Neural progenitor cell (in vitro differentiated cells): ENCODE data around the gene ITGAX. TPM values are rescaled to one million over a fixed set of nuclear protein-coding genes. Genes with fewer than 3 reads are reported as not detected.

Source experiments
- DNase-seq: peaks from one replicate; pipeline ENCODE4 v3.0.0-alpha.2; 2016; ENCODE audit warnings: low spot score
- H2AFZ ChIP-seq: fragments of 200-600 bp; sonication (generic); replicated peaks from 2 replicates; pipeline ENCODE4 v1.6.1; 2016; ENCODE audit warnings: antibody characterized with exemption
- H3F3A ChIP-seq: fragments of 200-600 bp; sonication (generic); 2 replicates; pipeline ENCODE4 v1.6.1; 2016; ENCODE audit warnings: antibody characterized with exemption, low read depth
- H3K27ac ChIP-seq: fragments of 200-600 bp; sonication (generic); 2 replicates; pipeline ENCODE4 v1.5.1; 2016; ENCODE audit warnings: mild to moderate bottlenecking
- H3K27me3 ChIP-seq: fragments of 200-600 bp; sonication (generic); 2 replicates; pipeline ENCODE4 v1.6.1; 2016; ENCODE audit warnings: mild to moderate bottlenecking, moderate library complexity
- H3K36me3 ChIP-seq: fragments of 200-600 bp; sonication (generic); 2 replicates; pipeline ENCODE4 v1.5.1; 2016
- H3K4me1 ChIP-seq: fragments of 200-600 bp; sonication (generic); 2 replicates; pipeline ENCODE4 v1.6.1; 2016; ENCODE audit warnings: mixed run types
- H3K4me2 ChIP-seq: fragments of 200-600 bp; sonication (generic); 2 replicates; pipeline ENCODE4 v1.6.1; 2016
- H3K4me3 ChIP-seq: fragments of 200-600 bp; sonication (generic); 2 replicates; pipeline ENCODE4 v1.5.1; 2016
- H3K79me2 ChIP-seq: fragments of 200-600 bp; sonication (generic); 2 replicates; pipeline ENCODE4 v1.6.1; 2016; ENCODE audit warnings: low read depth
- H3K9ac ChIP-seq: fragments of 200-600 bp; sonication (generic); 2 replicates; pipeline ENCODE4 v1.6.1; 2016
- H3K9me3 ChIP-seq: fragments of 200-600 bp; sonication (generic); 2 replicates; pipeline ENCODE4 v1.5.1; 2016; ENCODE audit warnings: low read depth
- H4K20me1 ChIP-seq: fragments of 200-600 bp; sonication (generic); 2 replicates; pipeline ENCODE4 v1.6.1; 2016; ENCODE audit warnings: low read depth
- H3K27ac Mint-ChIP-seq: 3 replicates; pipeline ENCODE4 v1.8.0; 2021; ENCODE audit warnings: mixed read lengths
- H3K27me3 Mint-ChIP-seq: 2 replicates; pipeline ENCODE4 v1.8.0; 2022; ENCODE audit warnings: low read depth, mild to moderate bottlenecking, inconsistent platforms, moderate library complexity, mixed read lengths; ENCODE audit not compliant: insufficient read depth
- H3K36me3 Mint-ChIP-seq: 3 replicates; pipeline ENCODE4 v1.8.0; 2021; ENCODE audit warnings: mixed read lengths
- H3K4me1 Mint-ChIP-seq: 3 replicates; pipeline ENCODE4 v1.8.0; 2021; ENCODE audit warnings: mixed read lengths
- H3K4me3 Mint-ChIP-seq: 3 replicates; pipeline ENCODE4 v1.8.0; 2021; ENCODE audit warnings: mild to moderate bottlenecking, moderate library complexity, mixed read lengths
- H3K9me3 Mint-ChIP-seq: 3 replicates; pipeline ENCODE4 v1.8.0; 2020; ENCODE audit warnings: mixed read lengths
- CTCF ChIP-seq: fragments of 200-600 bp; sonication (generic); IDR thresholded peaks from 2 replicates; pipeline ENCODE4 v1.5.1; 2017; ENCODE audit warnings: antibody characterized with exemption, mild to moderate bottlenecking
- EZH2 ChIP-seq: fragments of 200-600 bp; sonication (generic); IDR thresholded peaks from 2 replicates; pipeline ENCODE4 v1.6.1; 2017; ENCODE audit warnings: antibody characterized with exemption, mild to moderate bottlenecking, moderate library complexity
- EZH2phosphoT487 ChIP-seq: fragments of 200-600 bp; sonication (generic); IDR thresholded peaks from 2 replicates; pipeline ENCODE4 v1.6.1; 2017; ENCODE audit warnings: antibody characterized with exemption
- total RNA-seq: library from RNA; depleted of rRNA; stranded (reverse); fragments of >200 nt; gene quantifications from 2 replicates; pipeline ENCODE4 v1.2.3, GENCODE V29; 2015; ENCODE audit warnings: low replicate concordance

The ITGAX gene
- total RNA-seq, 1 donor from 2014 or later, result not detected

DNA sequence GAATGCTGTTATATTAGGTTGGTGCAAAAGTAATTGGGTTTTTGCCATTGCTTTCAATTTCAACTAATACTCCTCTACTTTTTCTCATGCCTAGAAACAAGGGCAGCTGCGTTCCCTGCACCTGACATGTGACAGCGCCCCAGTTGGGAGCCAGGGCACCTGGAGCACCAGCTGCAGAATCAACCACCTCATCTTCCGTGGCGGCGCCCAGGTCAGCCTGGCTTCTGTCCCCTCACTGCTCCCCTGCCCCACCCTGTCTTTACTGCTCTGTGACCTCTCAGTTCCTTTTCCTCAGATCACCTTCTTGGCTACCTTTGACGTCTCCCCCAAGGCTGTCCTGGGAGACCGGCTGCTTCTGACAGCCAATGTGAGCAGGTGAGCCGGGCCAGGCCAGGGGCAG, 21.7 kb downstream of the ITGAX start:
- no peaks in the 10 kb centered on the region for H3K36me3 Mint-ChIP-seq
- peaks cover 16% of the 10 kb centered on the region for H3K27me3 Mint-ChIP-seq
- Histone ChIP-seq H3K4me1 (no peaks in the 10 kb centered on the region), H3K36me3 (no peaks in the 10 kb centered on the region), H2AFZ (no peak overlapping the region), H3F3A (no peaks in the 10 kb centered on the region), H3K9me3 (no peaks in the 10 kb centered on the region), H3K9ac (no peak overlapping the region), H3K27me3 (no peaks in the 10 kb centered on the region), H4K20me1 (no peaks in the 10 kb centered on the region), H3K27ac (no peak overlapping the region), H3K79me2 (no peaks in the 10 kb centered on the region), H3K4me3 (no peak overlapping the region), H3K4me2 (no peak overlapping the region)
- no peaks in the 10 kb centered on the region for H3K9me3 Mint-ChIP-seq
- H3K4me1 Mint-ChIP-seq, result peaks cover 3% of the 10 kb centered on the region
- no peak for DNase-seq
- H3K27ac Mint-ChIP-seq, result no peak overlapping the region
- TF ChIP-seq CTCF, result no peak
- TF ChIP-seq EZH2phosphoT487, result no peak
- TF ChIP-seq EZH2, result no peak
- H3K4me3 Mint-ChIP-seq, result no peak overlapping the region

GRCh38 chr16:31377210-31377903, 22.4 kb downstream of the ITGAX start:
- Histone ChIP-seq H3K36me3 (no peaks in the 10 kb centered on the region), H3K9me3 (no peaks in the 10 kb centered on the region), H3F3A (no peaks in the 10 kb centered on the region), H2AFZ (no peak overlapping the region), H3K9ac (no peak overlapping the region), H4K20me1 (no peaks in the 10 kb centered on the region), H3K4me3 (no peak overlapping the region), H3K27ac (no peak overlapping the region), H3K27me3 (no peaks in the 10 kb centered on the region), H3K4me1 (no peaks in the 10 kb centered on the region), H3K79me2 (no peaks in the 10 kb centered on the region), H3K4me2 (no peak overlapping the region)
- no peak overlapping the region for H3K4me3 Mint-ChIP-seq
- H3K27ac Mint-ChIP-seq, result no peak overlapping the region
- peaks cover 2% of the 10 kb centered on the region for H3K4me1 Mint-ChIP-seq
- H3K27me3 Mint-ChIP-seq, result peaks cover 19% of the 10 kb centered on the region
- DNase-seq, result no peak
- no peaks in the 10 kb centered on the region for H3K9me3 Mint-ChIP-seq
- no peaks in the 10 kb centered on the region for H3K36me3 Mint-ChIP-seq
- TF ChIP-seq EZH2phosphoT487 (no peak), CTCF (no peak), EZH2 (no peak)

GRCh38 chr16:31380201-31380600, 25.2 kb downstream of the ITGAX start:
- H3K27ac ChIP-seq, result no peak overlapping the region
- H3K9me3 ChIP-seq, result no peaks in the 10 kb centered on the region
- no peak overlapping the region for H2AFZ ChIP-seq
- Mint-ChIP-seq H3K36me3 (no peaks in the 10 kb centered on the region), H3K4me3 (no peak overlapping the region), H3K27ac (no peak overlapping the region), H3K4me1 (peaks cover 4% of the 10 kb centered on the region), H3K27me3 (peaks cover 24% of the 10 kb centered on the region), H3K9me3 (no peaks in the 10 kb centered on the region)
- H3K36me3 ChIP-seq, result no peaks in the 10 kb centered on the region
- no peaks in the 10 kb centered on the region for H3K27me3 ChIP-seq
- no peaks in the 10 kb centered on the region for H4K20me1 ChIP-seq
- no peak for DNase-seq
- H3K4me3 ChIP-seq, result no peak overlapping the region
- TF ChIP-seq CTCF (no peak), EZH2 (no peak), EZH2phosphoT487 (no peak)
- H3F3A ChIP-seq, result no peaks in the 10 kb centered on the region
- no peaks in the 10 kb centered on the region for H3K4me1 ChIP-seq
- H3K79me2 ChIP-seq, result no peaks in the 10 kb centered on the region
- no peak overlapping the region for H3K4me2 ChIP-seq
- no peak overlapping the region for H3K9ac ChIP-seq
